Caco-2 (cell line): Measurements from ENCODE around the gene CSH2. TPM values are rescaled to one million over a fixed set of nuclear protein-coding genes. Genes with fewer than 3 reads are reported as not detected.
A peak's percentile ranks its signal among the peaks of the same experiment; 100 is the strongest.
"Not testable (repeated sequence)": the region's sequence is repeated elsewhere in the genome, so short reads cannot be mapped to it uniquely, and the experiment has no call there.

ENCODE experiments used
- BruUV-seq: library from RNA; stranded (reverse); fragments of 400-500 nt; replicated peaks from 2 replicates; lab custom pipeline; 2021; lab: Mats Ljungman, UMichigan
- CTCF ChIA-PET: fragments of 300-600 bp; sonication (Branson Sonifier 250); formaldehyde crosslinking; loops from one replicate; lab custom pipeline; 2022; ENCODE audit warnings: antibody characterized with exemption; lab: Charles Lee
- POLR2A ChIA-PET: fragments of 300-600 bp; sonication (Branson Sonifier 250); formaldehyde crosslinking; loops from one replicate; lab custom pipeline; 2022; ENCODE audit warnings: antibody characterized with exemption; lab: Charles Lee
- DNase-seq, 2 experiments: peaks; one replicate each; pipeline versions ENCODE4 v3.0.0 to v3.0.0-alpha.2; 2020 to 2022
- H3K27me3 ChIP-seq: replicated peaks from 2 replicates; pipeline ENCODE4 v1.6.0; 2011; ENCODE audit warnings: low read length; ENCODE audit not compliant: control insufficient read depth, insufficient read depth
- H3K36me3 ChIP-seq: 2 replicates; pipeline ENCODE4 v1.5.1; 2011; ENCODE audit warnings: low read length; ENCODE audit not compliant: control insufficient read depth, insufficient read depth
- H3K4me1 ChIP-seq: fragments of 250-450 bp; sonication (Bioruptor Pico); 2 replicates; pipeline ENCODE4 v1.5.1; 2020; ENCODE audit warnings: mild to moderate bottlenecking
- H3K4me3 ChIP-seq: 2 replicates; pipeline ENCODE4 v1.5.1; 2011; ENCODE audit warnings: low read depth, mild to moderate bottlenecking, control low read depth, low read length
- H3K9me3 ChIP-seq: fragments of 250-450 bp; sonication (Bioruptor Pico); 2 replicates; pipeline ENCODE4 v1.5.1; 2020; ENCODE audit warnings: mild to moderate bottlenecking, moderate library complexity
- H3K27ac Mint-ChIP-seq: one replicate; pipeline ENCODE4 v1.8.0; 2022; ENCODE audit warnings: mixed read lengths; ENCODE audit not compliant: unreplicated experiment
- H3K27me3 Mint-ChIP-seq: one replicate; pipeline ENCODE4 v1.8.0; 2022; ENCODE audit warnings: mixed read lengths; ENCODE audit not compliant: insufficient read depth, unreplicated experiment
- H3K36me3 Mint-ChIP-seq: one replicate; pipeline ENCODE4 v1.8.0; 2022; ENCODE audit warnings: mild to moderate bottlenecking, mixed read lengths; ENCODE audit not compliant: insufficient read depth, unreplicated experiment
- H3K4me1 Mint-ChIP-seq: one replicate; pipeline ENCODE4 v1.8.0; 2022; ENCODE audit warnings: low read depth, mixed read lengths; ENCODE audit not compliant: unreplicated experiment
- H3K4me3 Mint-ChIP-seq: one replicate; pipeline ENCODE4 v1.8.0; 2022; ENCODE audit warnings: mild to moderate bottlenecking, moderate library complexity, mixed read lengths; ENCODE audit not compliant: unreplicated experiment
- H3K9me3 Mint-ChIP-seq: one replicate; pipeline ENCODE4 v1.8.0; 2022; ENCODE audit warnings: mixed read lengths; ENCODE audit not compliant: unreplicated experiment
- intact Hi-C: fragments of 100-400 bp; cut with micrococcal nuclease; formaldehyde crosslinking; loops from one replicate; pipeline ENCODE4 v1.10.0; 2022; ENCODE audit not compliant: unreplicated experiment
- total RNA-seq: library from RNA; stranded (reverse); gene quantifications from 2 replicates; pipeline ENCODE4 v1.2.3, GENCODE V29; 2022
- TF ChIP-seq, protein P1 (sequence below), 2 experiments: fragments of 200-600 bp in 1 of 2; IDR thresholded peaks; 1 replicate in 1 of 2; 2 replicates in 1 of 2; pipeline versions ENCODE4 v1.5.1 to v1.8.0; 2011 to 2022; ENCODE audit warnings: antibody characterized with exemption in 1 of 2, control low read depth in 1 of 2, inconsistent platforms in 1 of 2, low read depth in 1 of 2, low read length in 1 of 2, mild to moderate bottlenecking in 1 of 2, moderate library complexity in 1 of 2; ENCODE audit not compliant: insufficient read depth in 1 of 2, severe bottlenecking in 1 of 2, unreplicated experiment in 1 of 2

CSH2 gene
- total RNA-seq, 1 experiment from 2014 or later = not detected

DNA sequence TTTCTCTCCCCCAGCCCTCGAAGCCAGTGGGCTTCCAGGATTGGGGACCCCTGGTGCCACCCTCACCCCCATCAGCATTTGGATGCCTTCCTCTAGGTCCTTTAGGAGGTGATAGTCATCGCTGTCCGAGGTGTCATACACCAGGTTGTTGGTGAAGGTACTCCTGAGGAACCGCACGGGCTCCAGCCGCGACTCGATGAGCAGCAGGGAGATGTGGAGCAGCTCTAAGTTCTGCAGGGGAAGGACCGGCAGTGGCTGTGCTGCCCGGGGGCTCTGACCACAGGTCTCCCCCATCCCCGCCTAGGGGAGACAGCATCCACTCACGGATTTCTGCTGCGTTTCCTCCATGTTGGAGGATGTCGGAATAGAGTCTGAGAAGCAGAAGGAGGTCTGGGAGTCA, 36.6 kb upstream of the CSH2 start:
- H3K36me3 Mint-ChIP-seq = no peaks in the 10 kb centered on the region
- H3K4me1 Mint-ChIP-seq = no peaks in the 10 kb centered on the region
- intact Hi-C loops = no loop called here

DNA sequence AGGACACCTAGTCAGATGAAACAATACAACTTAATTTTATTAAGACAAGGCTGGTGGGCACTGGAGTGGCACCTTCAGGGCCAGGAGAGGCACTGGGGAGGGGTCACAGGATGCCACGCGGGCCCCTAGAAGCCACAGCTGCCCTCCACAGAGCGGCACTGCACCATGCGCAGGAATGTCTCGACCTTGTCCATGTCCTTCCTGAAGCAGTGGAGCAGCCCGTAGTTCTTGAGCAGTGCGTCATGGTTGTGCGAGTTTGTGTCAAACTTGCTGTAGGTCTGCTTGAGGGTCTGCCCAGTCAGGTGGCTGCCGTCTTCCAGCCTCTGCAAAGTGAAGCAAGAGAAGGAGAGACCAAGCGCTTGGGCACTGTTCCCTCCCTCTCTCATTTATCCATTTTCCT, 36.1 kb upstream of the CSH2 start:
- H3K9me3 ChIP-seq, H3K27me3 ChIP-seq, BruUV-seq, DNase-seq, H3K4me3 ChIP-seq, intact Hi-C loops, CTCF ChIA-PET, H3K27ac Mint-ChIP-seq, H3K4me3 Mint-ChIP-seq, H3K9me3 Mint-ChIP-seq, H3K4me1 ChIP-seq, H3K36me3 ChIP-seq, H3K36me3 Mint-ChIP-seq, H3K4me1 Mint-ChIP-seq, POLR2A ChIA-PET: not testable (repeated sequence)
- peaks cover 19% of the 10 kb centered on the region for H3K27me3 Mint-ChIP-seq

More for the DNA sequence above, 36.6 kb upstream of the CSH2 start:
- Histone ChIP-seq H3K4me1 (no peaks in the 10 kb centered on the region), H3K27me3 (no peaks in the 10 kb centered on the region; the same call in 1 of the 2 replicates), H3K4me3 (no peak overlapping the region), H3K9me3 (no peaks in the 10 kb centered on the region), H3K36me3 (no peaks in the 10 kb centered on the region)
- no peak for DNase-seq
- ChIA-PET POLR2A (no interaction called here), CTCF (interaction anchor here (2.5 kb wide), 2 partner anchors 36 to 223 kb away, joined by 9 to 16 read pairs; no protein-coding TSS in a partner anchor)
- no peak overlapping the region for H3K27ac Mint-ChIP-seq
- H3K9me3 Mint-ChIP-seq = no peaks in the 10 kb centered on the region
- TF ChIP-seq, protein P1, sequence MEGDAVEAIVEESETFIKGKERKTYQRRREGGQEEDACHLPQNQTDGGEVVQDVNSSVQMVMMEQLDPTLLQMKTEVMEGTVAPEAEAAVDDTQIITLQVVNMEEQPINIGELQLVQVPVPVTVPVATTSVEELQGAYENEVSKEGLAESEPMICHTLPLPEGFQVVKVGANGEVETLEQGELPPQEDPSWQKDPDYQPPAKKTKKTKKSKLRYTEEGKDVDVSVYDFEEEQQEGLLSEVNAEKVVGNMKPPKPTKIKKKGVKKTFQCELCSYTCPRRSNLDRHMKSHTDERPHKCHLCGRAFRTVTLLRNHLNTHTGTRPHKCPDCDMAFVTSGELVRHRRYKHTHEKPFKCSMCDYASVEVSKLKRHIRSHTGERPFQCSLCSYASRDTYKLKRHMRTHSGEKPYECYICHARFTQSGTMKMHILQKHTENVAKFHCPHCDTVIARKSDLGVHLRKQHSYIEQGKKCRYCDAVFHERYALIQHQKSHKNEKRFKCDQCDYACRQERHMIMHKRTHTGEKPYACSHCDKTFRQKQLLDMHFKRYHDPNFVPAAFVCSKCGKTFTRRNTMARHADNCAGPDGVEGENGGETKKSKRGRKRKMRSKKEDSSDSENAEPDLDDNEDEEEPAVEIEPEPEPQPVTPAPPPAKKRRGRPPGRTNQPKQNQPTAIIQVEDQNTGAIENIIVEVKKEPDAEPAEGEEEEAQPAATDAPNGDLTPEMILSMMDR (IDR thresholded peaks at IDR 0.05; ENCODE audit: insufficient read depth in 1 of 2, low read depth in 1 of 2, low read length in 1 of 2, severe bottlenecking in 1 of 2, unreplicated experiment in 1 of 2) = no peak
- H3K27me3 Mint-ChIP-seq = peaks cover 19% of the 10 kb centered on the region
- H3K4me3 Mint-ChIP-seq = no peak overlapping the region
- BruUV-seq = no TSS peak

- H3K9me3 Mint-ChIP-seq, H3K4me3 Mint-ChIP-seq, intact Hi-C loops, H3K27me3 ChIP-seq, BruUV-seq, H3K36me3 ChIP-seq, H3K4me1 ChIP-seq, POLR2A ChIA-PET, H3K4me1 Mint-ChIP-seq, H3K36me3 Mint-ChIP-seq, H3K4me3 ChIP-seq, H3K27ac Mint-ChIP-seq, H3K9me3 ChIP-seq: not testable (repeated sequence)
- peak in 1 of 2 experiments; percentile 36 for DNase-seq
- TF ChIP-seq, protein P1 (IDR thresholded peaks at IDR 0.05; ENCODE audit: insufficient read depth in 1 of 2, low read depth in 1 of 2, low read length in 1 of 2, severe bottlenecking in 1 of 2, unreplicated experiment in 1 of 2) = peak in 1 of 2 experiments; percentile 34
- CTCF ChIA-PET = interaction anchor here (1.7 kb wide), 1 partner anchor 39 kb away, joined by 6 read pairs; no protein-coding TSS in a partner anchor
- H3K27me3 Mint-ChIP-seq = peaks cover 19% of the 10 kb centered on the region
Measured at GRCh38 chr17:63907161-63907778, 33.8 kb upstream of the CSH2 start.

DNA sequence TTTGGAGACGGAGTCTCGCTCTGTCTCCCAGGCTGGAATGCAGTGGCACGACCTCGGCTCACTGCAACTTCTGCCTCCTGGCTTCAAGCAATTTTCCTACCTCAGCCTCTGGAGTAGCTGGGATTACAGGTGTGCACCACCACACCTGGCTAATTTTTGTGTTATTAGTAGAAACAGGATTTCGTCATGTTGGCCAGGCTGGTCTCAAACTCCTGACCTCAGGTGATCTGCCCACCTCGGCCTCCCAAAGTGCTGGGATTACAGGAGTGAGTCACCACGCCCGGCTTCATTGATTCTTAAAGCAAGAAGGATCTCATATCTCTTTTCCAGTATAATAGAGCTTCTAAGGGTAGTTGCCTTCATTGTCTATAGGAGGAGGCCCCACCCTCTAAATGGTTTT, 31.3 kb upstream of the CSH2 start:
- H3K4me3 ChIP-seq, H3K4me1 Mint-ChIP-seq, H3K27ac Mint-ChIP-seq, H3K9me3 ChIP-seq, BruUV-seq, H3K9me3 Mint-ChIP-seq, H3K4me3 Mint-ChIP-seq, POLR2A ChIA-PET, H3K36me3 ChIP-seq, H3K27me3 ChIP-seq, intact Hi-C loops, DNase-seq, H3K36me3 Mint-ChIP-seq, H3K4me1 ChIP-seq: not testable (repeated sequence)
- CTCF ChIA-PET = interaction anchor here (0.7 to 1.2 kb wide), 3 partner anchors 39 to 73 kb away, joined by 3 read pairs; no protein-coding TSS in a partner anchor
- peaks cover 15% of the 10 kb centered on the region for H3K27me3 Mint-ChIP-seq
